CD4-positive, alpha-beta T cell treated with Interferon alpha-2 for 1 hour (primary cell): ENCODE data around the gene DNAJA3.

ENCODE experiments used
- DNase-seq, 2 donors: peaks; one replicate each; pipeline ENCODE4 v3.0.0-alpha.2; 2020 to 2022

DNAJA3 gene

GRCh38 chr16:4425378-4426020 lies at the start of gene DNAJA3:
TSS of gene DNAJA3 (plus strand) at chr16:4425868. CDS start at chr16:4425882, 14 bp downstream.
- peak; percentile 92 to 93 for DNase-seq

GRCh38 chr16:4376126-4376892 lies 49.4 kb upstream of the DNAJA3 start:
- no peak for DNase-seq

GRCh38 chr16:4376893-4377572 lies 48.6 kb upstream of the DNAJA3 start:
- DNase-seq: no peak

- no peak for DNase-seq
These were observed 48.0 kb upstream of the DNAJA3 start for GRCh38 chr16:4377573-4378154.

- DNase-seq: no peak
These were observed 47.5 kb upstream of the DNAJA3 start for GRCh38 chr16:4378161-4378666.

- no peak for DNase-seq
These were observed 46.5 kb upstream of the DNAJA3 start for GRCh38 chr16:4378999-4379690.

GRCh38 chr16:4380119-4381063 lies 45.3 kb upstream of the DNAJA3 start:
- DNase-seq: no peak

- no peak for DNase-seq
These were observed 44.4 kb upstream of the DNAJA3 start for GRCh38 chr16:4381072-4381934.

GRCh38 chr16:4381935-4382794 lies 43.5 kb upstream of the DNAJA3 start:
- DNase-seq: no peak

GRCh38 chr16:4382795-4383357 lies 42.8 kb upstream of the DNAJA3 start:
- no peak for DNase-seq

- no peak for DNase-seq
These were observed 41.9 kb upstream of the DNAJA3 start for GRCh38 chr16:4383591-4384444.

- no peak for DNase-seq
These were observed 41.1 kb upstream of the DNAJA3 start for GRCh38 chr16:4384509-4384942.

GRCh38 chr16:4385066-4385788 lies 40.4 kb upstream of the DNAJA3 start:
- DNase-seq: no peak

- no peak for DNase-seq
These were observed 39.7 kb upstream of the DNAJA3 start for GRCh38 chr16:4385789-4386450.

- DNase-seq: no peak
These were observed 39.2 kb upstream of the DNAJA3 start for GRCh38 chr16:4386451-4386805.

GRCh38 chr16:4386951-4387565 lies 38.6 kb upstream of the DNAJA3 start:
- DNase-seq: no peak
